OCI-LY3 (cell line): ENCODE data around the gene MANEA.

Experiments
- EZH2phosphoT487 ChIP-seq: fragments of 200-600 bp; shearing (Covaris generic); IDR thresholded peaks from 2 replicates; pipeline ENCODE4 v1.6.1; 2018; ENCODE audit warnings: antibody characterized with exemption, mixed run types, low read depth
- TF ChIP-seq, protein P1 (sequence below): fragments of 200-600, 300-600 bp; sonication (generic); IDR thresholded peaks from 2 replicates; pipeline ENCODE4 v1.5.1; 2014; ENCODE audit warnings: antibody characterized with exemption, low read length, low read depth

DNA sequence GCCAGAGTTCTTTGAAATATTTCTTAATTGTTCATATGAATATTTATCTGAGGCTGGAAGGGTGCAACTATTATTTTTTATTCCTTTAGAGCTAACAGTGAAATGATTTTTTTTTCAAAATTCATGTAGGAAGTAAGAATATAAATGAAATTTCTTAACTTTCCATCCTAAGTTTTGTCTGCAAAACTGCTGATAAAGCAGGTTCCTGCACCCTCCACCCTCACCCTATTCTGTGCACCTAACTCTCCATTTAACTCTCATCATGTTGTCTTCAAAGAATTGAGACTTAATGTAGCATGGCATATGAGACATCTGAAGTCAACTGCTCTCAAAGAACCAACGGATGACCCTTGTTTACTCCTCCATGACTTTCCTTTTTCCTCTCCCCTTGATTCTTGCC, 23.5 kb upstream of the MANEA start:
- TF ChIP-seq, protein P1, sequence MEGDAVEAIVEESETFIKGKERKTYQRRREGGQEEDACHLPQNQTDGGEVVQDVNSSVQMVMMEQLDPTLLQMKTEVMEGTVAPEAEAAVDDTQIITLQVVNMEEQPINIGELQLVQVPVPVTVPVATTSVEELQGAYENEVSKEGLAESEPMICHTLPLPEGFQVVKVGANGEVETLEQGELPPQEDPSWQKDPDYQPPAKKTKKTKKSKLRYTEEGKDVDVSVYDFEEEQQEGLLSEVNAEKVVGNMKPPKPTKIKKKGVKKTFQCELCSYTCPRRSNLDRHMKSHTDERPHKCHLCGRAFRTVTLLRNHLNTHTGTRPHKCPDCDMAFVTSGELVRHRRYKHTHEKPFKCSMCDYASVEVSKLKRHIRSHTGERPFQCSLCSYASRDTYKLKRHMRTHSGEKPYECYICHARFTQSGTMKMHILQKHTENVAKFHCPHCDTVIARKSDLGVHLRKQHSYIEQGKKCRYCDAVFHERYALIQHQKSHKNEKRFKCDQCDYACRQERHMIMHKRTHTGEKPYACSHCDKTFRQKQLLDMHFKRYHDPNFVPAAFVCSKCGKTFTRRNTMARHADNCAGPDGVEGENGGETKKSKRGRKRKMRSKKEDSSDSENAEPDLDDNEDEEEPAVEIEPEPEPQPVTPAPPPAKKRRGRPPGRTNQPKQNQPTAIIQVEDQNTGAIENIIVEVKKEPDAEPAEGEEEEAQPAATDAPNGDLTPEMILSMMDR, result no peak
- no peak for TF ChIP-seq EZH2phosphoT487
